ENCODE data around the gene CD80. TPM values are rescaled to one million over a fixed set of nuclear protein-coding genes. Genes with fewer than 3 reads are reported as not detected.

Gene CD80
- polyA plus RNA-seq, 2 donors, result 0.04 TPM; not detected in 1

DNA sequence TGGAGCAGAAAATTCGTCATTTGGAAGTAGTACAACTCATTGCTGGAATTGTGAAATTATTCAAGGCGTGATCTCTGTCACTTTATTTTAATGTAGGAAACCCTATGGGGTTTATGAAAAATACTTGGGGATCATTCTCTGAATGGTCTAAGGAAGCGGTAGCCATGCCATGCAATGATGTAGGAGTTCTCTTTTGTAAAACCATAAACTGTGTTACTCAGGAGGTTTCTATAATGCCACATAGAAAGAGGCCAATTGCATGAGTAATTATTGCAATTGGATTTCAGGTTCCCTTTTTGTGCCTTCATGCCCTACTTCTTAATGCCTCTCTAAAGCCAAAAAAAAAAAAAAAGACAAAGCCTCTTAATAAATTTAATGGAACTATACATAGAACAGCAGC lies 66.6 kb downstream of the CD80 start:
- H3K4me1 ChIP-seq (ENCODE audit: control insufficient read depth in 2 of 2, insufficient read depth in 2 of 2, low read length in 1 of 2), result no peaks in the 10 kb centered on the region
- H3K9me3 ChIP-seq (ENCODE audit: control insufficient read depth in 2 of 2, insufficient read depth in 1 of 2, low read depth in 1 of 2, low read length in 1 of 2), result no peaks in the 10 kb centered on the region
- H3K36me3 ChIP-seq (ENCODE audit: control insufficient read depth in 2 of 2, insufficient read depth in 2 of 2, low read length in 1 of 2), result peaks cover 0 to 3% of the 10 kb centered on the region in 2 donors
- WGBS, 2 donors, result 87 to 90% methylated on average over 3 of the region's 3 CpGs
- no peaks in the 10 kb centered on the region for H3K27me3 ChIP-seq (ENCODE audit: control insufficient read depth in 1 of 2, insufficient read depth in 2 of 2, low read length in 2 of 2)
- no peak overlapping the region for H3K27ac ChIP-seq (ENCODE audit: low read depth in 2 of 2, low read length in 1 of 2)
- no peak overlapping the region for H3K4me3 ChIP-seq (ENCODE audit: low read depth in 1 of 2, low read length in 2 of 2)

DNA sequence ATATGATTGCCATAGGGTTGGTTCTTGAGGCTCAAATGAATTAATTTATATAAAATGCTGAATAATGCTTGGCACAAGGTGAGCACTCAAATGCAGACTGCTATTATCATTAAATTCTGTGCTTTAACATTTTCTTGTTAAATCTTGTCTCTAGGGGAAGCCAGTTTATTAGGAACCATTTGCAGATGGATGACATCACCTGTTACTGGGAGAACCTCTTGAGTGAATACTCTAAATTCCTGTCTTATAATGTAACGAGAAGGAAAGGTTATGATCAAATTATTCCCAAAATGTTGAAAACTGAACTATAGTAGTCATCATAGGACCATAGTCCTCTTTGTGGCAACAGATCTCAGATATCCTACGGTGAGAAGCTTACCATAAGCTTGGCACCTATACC lies 67.3 kb downstream of the CD80 start:
- Histone ChIP-seq H3K4me3 (ENCODE audit: low read depth in 1 of 2, low read length in 2 of 2) (no peak overlapping the region), H3K9me3 (ENCODE audit: control insufficient read depth in 2 of 2, insufficient read depth in 1 of 2, low read depth in 1 of 2, low read length in 1 of 2) (no peaks in the 10 kb centered on the region), H3K27ac (ENCODE audit: low read depth in 2 of 2, low read length in 1 of 2) (no peak overlapping the region), H3K36me3 (ENCODE audit: control insufficient read depth in 2 of 2, insufficient read depth in 2 of 2, low read length in 1 of 2) (peaks cover 0 to 3% of the 10 kb centered on the region in 2 donors), H3K4me1 (ENCODE audit: control insufficient read depth in 2 of 2, insufficient read depth in 2 of 2, low read length in 1 of 2) (no peaks in the 10 kb centered on the region), H3K27me3 (ENCODE audit: control insufficient read depth in 1 of 2, insufficient read depth in 2 of 2, low read length in 2 of 2) (no peaks in the 10 kb centered on the region)
- 95% methylated on average over 2 of the region's 2 CpGs for WGBS, 2 donors

DNA sequence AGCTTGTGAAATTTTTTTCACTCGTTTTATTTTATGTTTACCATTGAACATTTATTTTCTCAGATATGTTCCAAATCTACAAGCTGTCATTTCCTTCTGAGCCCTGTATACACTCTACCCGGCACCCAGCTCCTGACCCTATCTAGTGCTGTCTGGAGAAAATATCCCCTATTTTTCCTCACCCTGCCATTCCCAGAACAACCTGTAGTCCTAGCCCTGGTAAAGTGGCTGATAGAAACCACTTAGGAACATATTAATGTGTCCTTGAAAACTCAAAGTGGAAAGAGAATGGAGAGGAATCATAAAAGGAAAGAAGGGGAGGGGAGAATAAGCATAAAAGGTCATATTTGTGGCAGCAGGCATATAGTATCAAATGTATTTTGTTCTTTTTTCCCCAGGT lies 69.3 kb downstream of the CD80 start:
- Histone ChIP-seq H3K9me3 (ENCODE audit: control insufficient read depth in 2 of 2, insufficient read depth in 1 of 2, low read depth in 1 of 2, low read length in 1 of 2) (no peaks in the 10 kb centered on the region), H3K36me3 (ENCODE audit: control insufficient read depth in 2 of 2, insufficient read depth in 2 of 2, low read length in 1 of 2) (peaks cover 3 to 11% of the 10 kb centered on the region in 2 donors)
- WGBS, 2 donors, result 88 to 95% methylated on average over 2 of the region's 2 CpGs

DNA sequence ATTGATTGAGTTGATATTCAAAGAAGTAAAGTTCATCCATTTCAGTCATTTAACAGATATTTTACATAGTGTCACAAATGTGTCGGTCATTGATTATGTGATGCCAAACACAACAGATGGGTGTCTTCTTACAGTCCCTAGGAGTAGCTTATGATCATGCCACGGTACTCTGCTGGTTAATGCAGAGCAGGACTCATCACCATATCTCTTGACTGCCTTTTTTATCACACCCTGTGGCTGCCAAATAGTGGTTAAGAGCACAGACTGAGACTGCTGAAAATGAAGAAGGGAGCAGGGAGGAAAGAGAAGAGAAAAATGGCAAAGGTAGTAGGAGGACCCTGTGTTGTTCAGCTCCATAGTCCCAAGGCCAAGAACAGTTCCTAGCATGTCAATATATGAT lies 73.9 kb downstream of the CD80 start:
- no peaks in the 10 kb centered on the region for H3K9me3 ChIP-seq (ENCODE audit: control insufficient read depth in 2 of 2, insufficient read depth in 1 of 2, low read depth in 1 of 2, low read length in 1 of 2)
- WGBS, 2 donors, result 93 to 98% methylated on average over 2 of the region's 2 CpGs
- peaks cover 0 to 11% of the 10 kb centered on the region in 2 donors for H3K36me3 ChIP-seq (ENCODE audit: control insufficient read depth in 2 of 2, insufficient read depth in 2 of 2, low read length in 1 of 2)
- H3K27ac ChIP-seq (ENCODE audit: low read depth in 2 of 2, low read length in 1 of 2), result no peak overlapping the region
- no peak overlapping the region for H3K4me3 ChIP-seq (ENCODE audit: low read depth in 1 of 2, low read length in 2 of 2)
- no peaks in the 10 kb centered on the region for H3K27me3 ChIP-seq (ENCODE audit: control insufficient read depth in 1 of 2, insufficient read depth in 2 of 2, low read length in 2 of 2)
- no peaks in the 10 kb centered on the region for H3K4me1 ChIP-seq (ENCODE audit: control insufficient read depth in 2 of 2, insufficient read depth in 2 of 2, low read length in 1 of 2)

More for the DNA sequence above, 69.3 kb downstream of the CD80 start:
- no peak overlapping the region for H3K4me3 ChIP-seq (ENCODE audit: low read depth in 1 of 2, low read length in 2 of 2)
- H3K27ac ChIP-seq (ENCODE audit: low read depth in 2 of 2, low read length in 1 of 2), result no peak overlapping the region
- H3K4me1 ChIP-seq (ENCODE audit: control insufficient read depth in 2 of 2, insufficient read depth in 2 of 2, low read length in 1 of 2), result no peaks in the 10 kb centered on the region
- H3K27me3 ChIP-seq (ENCODE audit: control insufficient read depth in 1 of 2, insufficient read depth in 2 of 2, low read length in 2 of 2), result no peaks in the 10 kb centered on the region

DNA sequence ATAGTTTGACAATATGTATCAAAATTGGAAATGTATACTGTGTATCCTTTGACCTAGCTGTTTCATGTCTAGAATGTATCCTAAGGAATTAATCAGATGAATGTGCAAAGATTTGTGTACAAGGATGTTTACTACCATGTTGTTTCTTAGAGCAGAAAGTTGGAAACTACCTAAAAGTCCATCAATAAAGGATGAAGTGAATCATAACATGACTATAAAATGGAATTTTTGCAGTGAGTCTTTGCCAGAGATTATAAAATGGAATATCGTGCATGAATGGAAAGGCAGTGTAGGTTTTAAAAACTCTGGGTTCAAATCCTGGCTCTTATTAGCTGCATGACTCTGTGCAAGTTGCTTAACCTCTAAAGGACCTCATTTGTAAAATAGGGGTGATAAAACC lies 76.3 kb downstream of the CD80 start:
- 67 to 68% methylated on average over 1 of the region's 1 CpG for WGBS, 2 donors
- H3K36me3 ChIP-seq (ENCODE audit: control insufficient read depth in 2 of 2, insufficient read depth in 2 of 2, low read length in 1 of 2), result peaks cover 0 to 13% of the 10 kb centered on the region in 2 donors

DNA sequence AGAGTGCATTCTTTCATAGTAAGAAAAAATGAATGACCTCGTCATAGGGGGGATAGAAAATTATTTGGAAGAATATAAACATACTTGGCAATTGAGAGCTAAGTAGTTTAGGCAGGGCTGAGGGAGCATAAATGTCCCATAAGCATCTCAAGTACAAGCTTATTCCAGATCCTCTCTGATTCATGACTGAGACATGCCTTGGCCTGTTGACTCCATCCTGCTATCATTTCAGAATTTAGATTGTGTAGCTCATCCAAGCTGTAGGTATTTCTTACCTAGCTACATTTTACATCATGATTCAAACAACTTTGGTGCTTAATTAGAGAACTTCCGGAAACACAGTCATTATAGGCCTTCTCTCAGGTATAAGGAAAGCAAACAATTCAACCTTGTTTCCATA lies 78.3 kb downstream of the CD80 start:
- Histone ChIP-seq H3K27me3 (ENCODE audit: control insufficient read depth in 1 of 2, insufficient read depth in 2 of 2, low read length in 2 of 2) (no peaks in the 10 kb centered on the region), H3K4me1 (ENCODE audit: control insufficient read depth in 2 of 2, insufficient read depth in 2 of 2, low read length in 1 of 2) (no peaks in the 10 kb centered on the region), H3K36me3 (ENCODE audit: control insufficient read depth in 2 of 2, insufficient read depth in 2 of 2, low read length in 1 of 2) (peaks cover 5 to 15% of the 10 kb centered on the region in 2 donors), H3K4me3 (ENCODE audit: low read depth in 1 of 2, low read length in 2 of 2) (no peak overlapping the region), H3K27ac (ENCODE audit: low read depth in 2 of 2, low read length in 1 of 2) (no peak overlapping the region), H3K9me3 (ENCODE audit: control insufficient read depth in 2 of 2, insufficient read depth in 1 of 2, low read depth in 1 of 2, low read length in 1 of 2) (no peaks in the 10 kb centered on the region)
- WGBS, 2 donors, result 65 to 76% methylated on average over 2 of the region's 2 CpGs

More for the DNA sequence above, 76.3 kb downstream of the CD80 start:
- Histone ChIP-seq H3K9me3 (ENCODE audit: control insufficient read depth in 2 of 2, insufficient read depth in 1 of 2, low read depth in 1 of 2, low read length in 1 of 2) (no peaks in the 10 kb centered on the region), H3K4me1 (ENCODE audit: control insufficient read depth in 2 of 2, insufficient read depth in 2 of 2, low read length in 1 of 2) (no peaks in the 10 kb centered on the region), H3K27me3 (ENCODE audit: control insufficient read depth in 1 of 2, insufficient read depth in 2 of 2, low read length in 2 of 2) (no peaks in the 10 kb centered on the region), H3K4me3 (ENCODE audit: low read depth in 1 of 2, low read length in 2 of 2) (no peak overlapping the region), H3K27ac (ENCODE audit: low read depth in 2 of 2, low read length in 1 of 2) (no peak overlapping the region)

Other genes starting within 250 kb of the CD80 start
- 1 to 10 TPM; 4.4 to 6.2 TPM for gene TMEM39A, start 96.0 kb downstream of the CD80 start, polyA plus RNA-seq
- gene POGLUT1, start 90.7 kb downstream of the CD80 start, polyA plus RNA-seq, result 1 to 10 TPM; 5.2 to 7.8 TPM
- 10 to 100 TPM; 46.3 to 54.8 TPM for gene TIMMDC1, start 61.1 kb downstream of the CD80 start, polyA plus RNA-seq
- gene ADPRH, start 19.9 kb upstream of the CD80 start, polyA plus RNA-seq, result 1 to 10 TPM; 1.2 to 1.3 TPM
- gene PLA1A, start 38.3 kb upstream of the CD80 start, polyA plus RNA-seq, result 1 to 10 TPM in 1 of 2 donors, under 1 TPM in 1; 0.10 to 1.1 TPM
- gene POPDC2, start 101.0 kb upstream of the CD80 start, polyA plus RNA-seq, result 1 to 10 TPM; 1.4 to 1.8 TPM
- 100 to 1,000 TPM in 1 of 2 donors, 10 to 100 TPM in 1; 72.7 to 116 TPM for gene COX17, start 117.8 kb upstream of the CD80 start, polyA plus RNA-seq
- under 1 TPM; 0.44 to 0.45 TPM for gene CFAP91, start 143.4 kb upstream of the CD80 start, polyA plus RNA-seq
- gene NR1I2, start 222.5 kb upstream of the CD80 start, polyA plus RNA-seq, result under 1 TPM; 0.02 to 0.08 TPM

Measured in esophagus (tissue), 2 donors.